ENCODE data around the gene ATXN7L3B. TPM values are rescaled to one million over a fixed set of nuclear protein-coding genes. Genes with fewer than 3 reads are reported as not detected.

Gene ATXN7L3B
- total and polyA plus RNA-seq, 12 donors: 5.6 to 25.9 (median 22.2) TPM

- Histone ChIP-seq H3K4me3 (no peak overlapping the region), H3K4me1 (no peaks in the 10 kb centered on the region), H3K9me3 (no peaks in the 10 kb centered on the region), H3K36me3 (peaks cover 0 to 9% (median 0%) of the 10 kb centered on the region in 9 donors), H3K27ac (no peak overlapping the region), H3K27me3 (no peaks in the 10 kb centered on the region)
- ATAC-seq (no peak), DNase-seq (no peak)
- WGBS, 2 donors: 77 to 90% methylated on average over 3 of the region's 3 CpGs
- no peak for TF ChIP-seq CTCF (IDR thresholded peaks at IDR 0.05)
- intact Hi-C loops (cut with DNase I): no loop called here
These were observed 13.7 kb downstream of the ATXN7L3B start for GRCh38 chr12:74551291-74551690.

GRCh38 chr12:74552201-74552600, 14.6 kb downstream of the ATXN7L3B start:
- Histone ChIP-seq H3K9me3 (no peaks in the 10 kb centered on the region), H3K36me3 (peaks cover 0 to 2% (median 0%) of the 10 kb centered on the region in 9 donors), H3K4me1 (no peaks in the 10 kb centered on the region), H3K4me3 (no peak overlapping the region), H3K27ac (no peak overlapping the region), H3K27me3 (no peaks in the 10 kb centered on the region)
- TF ChIP-seq CTCF (IDR thresholded peaks at IDR 0.05): no peak
- intact Hi-C loops (cut with DNase I): no loop called here
- no peak for DNase-seq
- no peak for ATAC-seq
- WGBS, 2 donors: 95 to 97% methylated on average over 2 of the region's 2 CpGs

GRCh38 chr12:74559728-74560127, 22.1 kb downstream of the ATXN7L3B start:
- no peaks in the 10 kb centered on the region for H3K27me3 ChIP-seq
- TF ChIP-seq CTCF (IDR thresholded peaks at IDR 0.05): no peak

GRCh38 chr12:74563927-74564326, 26.3 kb downstream of the ATXN7L3B start:
- TF ChIP-seq CTCF (IDR thresholded peaks at IDR 0.05): no peak
- Histone ChIP-seq H3K27me3 (no peaks in the 10 kb centered on the region), H3K36me3 (no peaks in the 10 kb centered on the region), H3K4me3 (no peak overlapping the region), H3K9me3 (no peaks in the 10 kb centered on the region), H3K27ac (no peak overlapping the region), H3K4me1 (no peaks in the 10 kb centered on the region)
- ATAC-seq: no peak
- DNase-seq: no peak
- intact Hi-C loops (cut with DNase I): no loop called here

More at GRCh38 chr12:74559728-74560127, 22.1 kb downstream of the ATXN7L3B start:
- 53 to 55% methylated on average over 2 of the region's 2 CpGs for WGBS, 2 donors
- DNase-seq (no peak), ATAC-seq (no peak)
- H3K27ac ChIP-seq: no peak overlapping the region
- H3K4me3 ChIP-seq: no peak overlapping the region
- intact Hi-C loops (cut with DNase I): no loop called here
- H3K36me3 ChIP-seq: no peaks in the 10 kb centered on the region
- H3K9me3 ChIP-seq: no peaks in the 10 kb centered on the region
- H3K4me1 ChIP-seq: no peaks in the 10 kb centered on the region

Measured in heart right ventricle (tissue), 16 donors.